ENCODE results near the gene IFI6.

- TF ChIP-seq CTCF (IDR thresholded peaks at IDR 0.05; ENCODE audit: low read length) (no peak), EZH2 (IDR thresholded peaks at IDR 0.05; ENCODE audit: borderline replicate concordance, low read length) (no peak)
Measured at GRCh38 chr1:27650539-27651175, 21.3 kb downstream of the IFI6 start.
